GM18508 (cell line): ENCODE measurements around the gene PNMA6E.
"Not testable (repeated sequence)": the region's sequence is repeated elsewhere in the genome, so short reads cannot be mapped to it uniquely, and the experiment has no call there.

Experiments
- ATAC-seq: cut with Tn5 transposase; IDR thresholded peaks from one replicate; pipeline ENCODE4 v1.9.1; 2021; ENCODE audit warnings: moderate number of reproducible peaks; ENCODE audit not compliant: insufficient read depth, unreplicated experiment

PNMA6E gene

DNA sequence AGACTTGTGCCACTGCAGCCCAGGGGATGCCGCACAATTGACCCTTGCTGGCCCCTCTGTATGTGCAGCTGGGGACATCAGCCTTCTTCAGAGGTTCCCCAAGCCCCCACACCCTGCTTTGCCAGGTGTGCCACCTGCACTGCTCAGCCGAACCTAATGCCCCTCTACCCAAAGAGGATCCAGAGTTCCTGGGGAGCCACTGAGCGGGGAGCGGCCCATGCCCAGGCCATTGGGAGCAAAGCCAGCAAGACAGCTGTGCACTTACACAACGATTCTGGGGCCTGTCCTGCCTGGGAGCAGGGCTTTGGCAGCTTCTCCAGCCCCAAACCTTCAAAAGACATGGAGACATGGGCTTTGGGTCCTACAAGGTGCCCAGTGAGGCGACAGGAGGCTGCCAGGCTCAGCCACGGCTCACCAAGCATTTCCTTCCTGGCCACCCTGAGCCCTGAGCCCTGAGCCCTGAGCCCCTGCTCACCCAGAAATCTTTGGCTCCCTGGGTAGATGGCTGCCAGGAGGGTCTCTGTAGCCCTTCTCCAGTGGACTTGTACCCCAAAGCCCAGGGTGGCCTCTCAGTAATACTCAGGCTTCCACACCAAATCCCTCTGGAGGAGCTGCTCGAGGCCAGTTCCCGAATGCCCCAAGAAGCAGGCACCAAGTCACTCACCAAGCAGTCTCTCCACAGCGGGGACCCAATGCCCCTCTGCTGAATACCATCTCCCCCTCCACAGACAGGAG, 13.0 kb downstream of the PNMA6E start:
- no peak for ATAC-seq

DNA sequence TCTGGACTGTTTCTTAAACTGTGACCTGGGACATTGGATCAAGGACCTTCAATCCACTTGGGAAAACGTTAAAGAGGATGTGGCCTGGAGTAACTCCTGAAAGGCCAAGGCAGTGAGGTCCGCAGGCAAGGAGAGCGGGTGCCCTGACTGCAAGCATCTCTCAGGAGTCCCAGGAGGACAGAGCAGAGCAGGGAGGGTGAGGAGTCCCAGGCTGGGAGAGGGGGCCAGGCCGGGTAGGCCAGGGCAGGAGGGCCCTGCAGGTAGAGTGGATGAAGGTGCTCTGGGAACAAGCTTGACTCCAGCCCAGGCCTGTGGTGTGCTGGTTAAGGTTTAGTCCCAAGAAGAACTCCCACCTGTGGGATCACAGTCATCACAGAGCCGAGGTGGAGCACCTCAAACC, 13.8 kb downstream of the PNMA6E start:
- no peak for ATAC-seq

DNA sequence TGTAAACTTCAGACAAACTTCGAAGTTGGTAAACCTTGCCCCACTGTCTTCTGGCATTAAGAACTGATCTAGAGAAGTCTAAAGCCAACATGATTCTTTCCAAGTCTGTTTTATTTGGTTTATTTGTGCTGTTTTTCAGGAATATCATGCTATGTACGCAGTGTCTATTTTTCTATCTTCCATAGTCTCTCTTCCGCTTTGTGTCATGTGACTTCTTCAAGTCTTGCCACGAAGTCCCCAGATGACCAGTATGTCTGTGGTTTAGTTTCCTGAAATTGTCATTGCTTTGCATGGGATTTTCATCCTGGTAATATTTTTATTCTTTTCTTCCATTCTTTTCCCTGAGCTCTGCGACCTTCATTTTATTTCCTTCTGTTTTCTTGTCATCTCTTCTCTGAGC, 15.1 kb downstream of the PNMA6E start:
- ATAC-seq = no peak

DNA sequence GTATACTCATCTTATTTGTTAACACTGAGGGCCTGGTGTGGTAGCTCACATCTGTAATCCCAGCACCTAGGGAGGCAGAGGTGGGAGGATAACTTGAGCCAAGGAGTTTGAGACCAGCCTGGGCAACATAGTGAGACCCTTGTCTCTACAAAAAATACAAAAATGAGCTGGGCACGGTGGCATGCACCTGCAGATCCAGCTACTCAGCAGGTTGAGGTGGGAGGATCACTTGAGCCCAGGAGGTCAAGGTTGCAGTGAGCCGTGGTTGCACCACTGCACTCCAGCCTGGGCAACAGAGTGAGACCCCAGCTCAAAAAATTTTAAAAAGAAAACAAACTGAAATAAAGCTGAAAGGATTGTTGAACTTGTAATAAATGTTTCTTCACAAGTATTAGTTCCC, 16.2 kb downstream of the PNMA6E start:
- ATAC-seq = not testable (repeated sequence)

DNA sequence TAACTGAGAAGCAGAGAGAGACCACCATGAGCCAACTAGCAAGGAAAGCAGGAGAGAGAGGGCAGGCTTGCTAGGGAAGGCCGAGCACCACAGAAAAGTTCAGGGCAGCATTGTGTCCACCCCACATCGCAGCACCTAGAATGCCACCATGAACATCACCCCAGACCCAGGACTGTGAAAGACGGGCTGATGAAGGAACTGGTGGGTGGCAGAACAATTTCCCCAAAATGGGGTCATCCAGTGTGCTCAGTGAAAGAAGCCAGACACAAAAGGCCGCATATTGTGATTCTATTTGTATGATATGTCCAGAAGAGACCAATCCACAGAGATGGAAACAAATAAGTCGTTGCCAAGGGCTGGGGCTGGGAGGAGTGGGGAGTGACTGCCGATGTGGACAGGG, 16.8 kb downstream of the PNMA6E start:
- no peak for ATAC-seq

DNA sequence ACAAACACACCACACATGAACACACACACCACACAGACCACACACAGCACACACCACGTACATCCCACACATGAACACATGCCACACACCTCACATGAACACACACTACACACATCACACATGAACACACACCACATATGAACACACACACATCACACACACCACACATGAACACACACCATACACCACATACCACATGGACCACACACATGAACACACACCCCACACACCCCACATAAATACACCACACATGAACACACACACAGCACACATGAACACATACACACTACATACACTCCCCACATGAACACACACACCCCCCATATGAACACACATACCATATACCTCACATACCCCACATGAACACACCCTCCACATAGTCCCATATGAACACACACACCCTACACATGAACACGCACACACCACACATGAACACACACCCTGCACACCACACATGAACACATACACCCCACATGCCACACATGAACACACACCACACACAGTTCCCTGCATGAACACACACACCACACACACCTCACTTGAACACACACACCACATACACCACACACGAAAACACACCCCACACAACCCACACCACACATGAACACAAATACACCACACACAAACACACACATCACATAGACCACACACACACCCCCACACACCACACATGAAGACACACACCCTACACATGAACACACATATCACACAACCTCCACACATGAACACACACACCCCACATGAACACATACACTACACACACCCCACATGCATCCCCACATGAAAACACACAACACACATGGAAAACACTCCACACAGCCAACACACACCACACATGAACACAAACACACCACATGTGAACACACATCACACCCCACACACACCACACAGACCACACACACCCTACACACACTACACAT, 18.3 kb downstream of the PNMA6E start:
- ATAC-seq = no peak

DNA sequence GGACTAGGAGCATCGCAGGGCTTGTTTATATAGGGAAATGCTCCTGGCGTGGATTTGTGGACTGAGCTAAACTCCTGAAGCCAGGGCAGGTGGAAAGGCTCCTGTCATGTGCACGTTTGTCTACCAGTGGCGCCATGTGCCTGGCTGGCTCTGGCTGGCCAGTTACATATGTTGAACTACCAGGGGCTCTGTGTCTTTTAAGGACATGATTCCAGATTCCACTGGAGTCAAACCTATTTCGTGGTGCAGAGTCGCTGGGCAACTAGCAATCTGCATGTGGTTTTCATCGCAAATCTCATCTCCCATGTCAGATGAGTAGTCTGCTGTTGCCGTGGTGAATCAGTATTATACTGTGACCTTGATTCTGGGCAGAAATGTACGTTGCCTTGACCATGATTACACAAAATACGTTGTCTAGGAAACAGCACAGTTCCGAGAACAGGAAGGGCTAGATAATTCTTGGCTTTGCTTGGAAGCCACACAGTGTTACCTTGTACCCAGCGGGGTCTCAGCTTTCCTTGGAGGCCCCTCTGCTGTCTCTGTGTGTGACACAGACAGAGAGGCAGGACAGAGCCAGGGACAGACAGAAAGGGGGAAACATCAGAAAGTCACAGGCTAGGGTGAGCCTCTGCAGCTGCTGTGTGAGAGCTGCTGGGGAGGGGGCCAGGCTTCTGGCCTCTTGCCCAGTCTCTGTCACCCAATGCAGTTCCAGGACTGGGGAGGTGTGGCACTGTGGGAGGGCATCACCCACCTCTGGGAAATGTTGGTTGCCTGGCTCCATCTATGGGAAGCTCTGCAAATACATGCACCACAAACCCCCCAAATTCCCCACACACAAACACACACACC, 19.2 kb downstream of the PNMA6E start:
- no peak for ATAC-seq

DNA sequence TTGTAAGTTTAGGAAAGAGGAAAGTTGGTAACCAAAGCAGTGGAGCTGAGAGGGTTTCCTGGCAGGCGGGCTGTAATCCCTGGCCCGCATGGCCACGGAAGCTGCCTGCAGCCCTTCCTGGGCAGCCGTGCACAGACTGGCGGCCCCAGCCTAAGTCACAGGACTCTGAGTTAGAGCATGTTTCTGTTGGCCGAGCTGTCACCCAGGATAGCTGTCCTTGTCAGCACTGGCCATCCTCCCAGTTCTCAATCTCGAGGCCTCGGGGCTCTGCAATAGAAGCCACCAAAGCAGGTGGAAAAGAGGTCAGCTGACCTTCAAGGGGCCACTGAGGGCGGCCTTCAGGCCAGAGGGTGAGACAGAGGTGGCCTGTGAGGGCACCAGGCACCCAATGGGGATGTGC, 20.5 kb downstream of the PNMA6E start:
- ATAC-seq = no peak

DNA sequence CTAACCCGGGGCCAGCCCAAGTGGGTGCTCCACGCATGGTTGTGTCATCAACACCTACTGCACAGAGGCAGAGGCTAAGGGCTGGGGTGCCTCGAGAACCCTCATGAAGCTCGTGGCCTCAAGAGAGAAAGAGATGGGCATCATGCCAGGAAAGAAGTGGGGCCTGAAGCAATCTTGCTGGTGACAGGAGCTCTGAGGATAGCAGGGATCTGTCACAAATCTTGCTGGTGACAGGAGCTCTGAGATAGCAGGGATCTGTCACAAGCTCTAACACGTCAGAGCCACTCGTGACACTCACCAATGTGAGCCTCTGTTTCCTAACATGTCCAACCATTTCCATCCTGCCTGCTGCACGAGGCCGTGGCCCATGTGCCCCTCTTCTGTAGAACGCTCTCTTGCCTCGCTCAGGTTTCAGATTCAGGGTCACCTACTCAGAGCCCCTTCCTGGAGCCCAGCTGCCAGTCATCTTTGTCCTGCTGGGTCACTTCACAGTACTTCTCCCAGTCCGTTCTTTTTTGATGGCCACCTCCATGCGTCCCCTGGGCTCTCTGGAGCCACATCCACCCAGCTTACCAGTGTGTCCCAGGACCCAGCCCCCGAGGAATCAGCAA, 21.1 kb downstream of the PNMA6E start:
- no peak for ATAC-seq

DNA sequence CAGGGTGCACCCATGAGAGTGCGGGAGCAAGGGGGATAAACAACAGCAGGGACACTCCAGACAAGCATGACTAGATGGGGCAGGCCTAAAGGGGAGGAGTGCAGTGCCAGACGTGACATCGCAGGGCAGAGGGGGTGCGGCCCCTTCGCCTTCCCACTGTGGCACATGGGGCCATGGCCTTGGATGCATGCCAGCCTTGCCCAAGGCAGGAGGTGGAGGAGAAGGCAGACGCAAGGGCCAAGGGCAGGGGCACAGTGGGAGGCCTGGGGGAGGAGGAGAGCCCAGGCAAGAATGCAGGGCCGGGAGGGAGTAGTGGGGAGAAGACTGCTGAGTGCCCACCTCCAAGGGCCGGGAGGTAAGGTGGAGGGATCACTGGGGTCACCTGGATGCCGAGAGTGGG, 21.6 kb downstream of the PNMA6E start:
- no peak for ATAC-seq

DNA sequence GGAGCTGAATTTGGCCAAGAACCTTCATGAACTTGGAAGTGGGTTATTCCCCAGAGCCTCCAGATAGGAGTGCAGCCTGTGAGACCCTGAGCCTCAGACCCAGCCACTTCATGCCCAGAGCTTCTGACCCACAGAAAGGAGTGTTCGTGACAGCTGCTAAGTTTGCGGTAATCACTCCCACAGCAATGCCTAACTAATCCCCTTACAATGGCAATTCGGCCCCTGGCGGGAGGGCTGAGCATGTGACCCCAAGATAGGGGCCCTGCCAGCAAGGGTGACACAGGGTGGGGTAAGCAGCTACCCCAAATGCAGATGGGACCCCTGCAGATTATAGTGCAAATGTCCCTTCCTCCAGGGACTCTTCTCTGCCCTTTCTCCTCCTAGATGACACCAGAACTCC, 22.5 kb downstream of the PNMA6E start:
- ATAC-seq = no peak

DNA sequence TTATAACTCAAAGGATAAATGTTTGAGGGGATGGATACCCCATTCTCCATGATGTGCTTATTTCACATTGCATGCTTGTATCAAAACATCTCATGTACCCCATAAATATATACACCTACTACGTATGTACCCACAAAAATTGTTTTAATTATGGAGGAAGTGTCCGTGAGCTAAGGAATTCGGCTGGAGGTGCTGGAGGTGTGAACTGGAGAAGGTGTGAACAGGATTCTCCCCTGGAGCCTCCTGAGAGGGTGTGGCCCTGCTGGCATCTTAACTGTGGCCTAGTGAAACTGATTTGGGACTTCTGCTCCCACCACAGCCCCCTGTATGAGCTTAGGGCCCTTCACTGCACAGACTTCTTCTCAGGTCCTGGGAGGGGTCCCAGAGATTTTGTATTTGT, 23.4 kb downstream of the PNMA6E start:
- ATAC-seq = no peak

DNA sequence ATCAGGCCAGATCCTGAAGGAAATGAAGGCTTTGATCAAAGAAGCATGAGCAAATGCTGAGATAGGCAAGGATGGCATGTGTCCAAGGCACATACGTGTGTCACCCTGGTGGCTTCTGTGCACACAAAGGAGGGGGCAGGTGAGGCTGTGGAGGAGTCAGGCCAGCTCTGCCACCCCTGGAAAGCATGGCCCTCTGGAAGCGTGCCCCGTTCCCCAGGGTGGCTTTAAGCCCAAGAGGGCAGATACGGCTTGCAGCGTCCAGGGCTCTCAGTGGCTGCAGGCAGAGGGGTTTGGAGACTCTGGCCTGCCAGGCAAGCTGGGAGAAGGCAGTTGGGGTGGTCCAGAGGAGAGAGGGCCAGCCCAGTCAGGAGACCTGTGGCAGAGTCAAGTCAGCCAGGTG, 25.6 kb downstream of the PNMA6E start:
- no peak for ATAC-seq

DNA sequence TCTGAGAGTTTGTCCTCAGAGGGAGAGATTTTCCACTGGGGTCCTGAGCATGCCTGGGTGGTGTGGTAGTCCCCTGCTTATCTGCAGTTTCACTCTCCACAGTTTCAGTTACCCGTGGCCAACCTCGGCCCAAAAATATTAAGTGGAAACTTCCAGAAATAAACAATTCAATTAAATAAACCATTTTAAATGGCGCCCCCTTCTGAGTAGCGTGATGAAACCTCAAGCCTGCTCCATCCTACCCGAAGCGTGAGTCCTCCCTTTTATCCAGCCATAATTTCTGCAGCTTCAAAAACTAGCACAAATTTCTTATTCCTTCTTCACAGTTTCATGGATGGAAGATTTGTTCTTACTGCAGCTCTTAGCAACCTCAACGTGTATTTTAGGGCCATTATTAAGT, 26.7 kb downstream of the PNMA6E start:
- no peak for ATAC-seq

DNA sequence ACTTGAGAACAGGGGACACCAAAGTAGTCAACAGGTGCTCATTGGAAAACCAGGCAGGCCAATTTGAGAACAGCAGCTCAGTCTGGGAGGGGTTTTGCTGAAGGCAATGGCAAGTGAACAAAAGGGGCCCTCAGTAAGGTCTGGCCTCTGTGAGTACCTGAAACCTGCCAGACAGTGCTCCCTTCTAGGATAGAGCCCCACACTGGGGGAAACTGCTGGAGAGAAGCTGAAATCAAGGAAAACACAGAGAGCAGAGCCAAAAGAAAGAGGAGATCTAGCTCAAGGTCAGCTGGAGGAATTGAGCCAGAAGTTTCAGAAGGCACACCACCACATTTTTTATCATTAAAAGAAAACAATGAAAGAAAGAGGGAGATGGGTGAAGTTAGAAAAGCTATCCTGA, 28.2 kb downstream of the PNMA6E start:
- ATAC-seq = no peak

DNA sequence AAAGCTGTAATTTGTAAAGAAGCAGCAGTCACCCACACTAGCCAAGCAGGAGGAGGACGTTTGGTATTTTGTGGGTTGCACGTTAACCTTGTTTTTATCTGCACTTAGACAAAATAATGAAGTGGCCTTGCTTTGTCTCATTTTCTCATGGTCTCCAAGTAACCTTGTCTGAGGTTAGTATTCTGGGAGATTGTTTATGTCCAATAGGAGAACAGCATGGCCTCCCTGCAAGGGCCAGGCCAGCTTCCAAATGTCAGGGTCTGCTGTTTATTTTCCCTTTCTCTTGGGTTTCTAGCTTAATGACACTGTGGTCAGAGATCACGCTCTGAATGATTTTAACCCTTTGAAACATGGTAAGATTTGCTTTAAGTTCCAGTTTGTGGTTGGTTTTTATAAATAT, 29.9 kb downstream of the PNMA6E start:
- ATAC-seq = no peak

DNA sequence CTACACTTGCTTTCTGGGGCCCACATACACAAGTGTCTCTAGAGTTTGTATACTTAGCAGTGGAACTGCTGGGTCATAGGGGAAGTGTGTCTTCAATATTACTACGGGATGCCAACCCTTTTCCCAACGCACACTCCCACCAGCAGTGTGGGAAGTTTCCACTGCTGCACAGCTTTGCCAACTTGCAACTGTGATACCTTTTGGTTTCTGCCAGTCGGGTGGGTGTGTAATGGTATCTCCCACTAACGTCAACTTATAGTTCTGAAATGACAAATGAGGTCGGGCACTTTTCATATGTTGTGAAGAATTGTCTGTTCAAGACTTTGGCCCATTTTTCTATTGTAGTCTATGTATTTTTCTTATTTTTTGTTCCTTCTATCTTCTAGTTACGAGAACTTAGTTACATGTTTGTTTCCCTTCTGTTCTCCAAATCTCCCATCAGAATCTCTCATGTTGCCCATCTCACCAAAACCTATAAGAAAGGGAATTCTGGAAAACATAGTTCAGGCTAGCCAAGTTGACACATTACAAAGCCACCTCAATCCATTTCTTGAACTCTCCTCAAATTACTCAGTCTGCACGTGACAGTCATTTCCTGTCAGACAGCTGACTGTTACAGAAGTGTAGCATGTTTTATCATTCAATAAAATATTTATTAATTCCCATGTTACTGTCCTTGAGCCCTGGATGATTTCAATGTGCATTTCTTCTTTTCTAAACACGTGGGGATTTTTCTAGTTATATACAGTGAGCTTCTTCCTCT, 30.7 kb downstream of the PNMA6E start:
- no peak for ATAC-seq

DNA sequence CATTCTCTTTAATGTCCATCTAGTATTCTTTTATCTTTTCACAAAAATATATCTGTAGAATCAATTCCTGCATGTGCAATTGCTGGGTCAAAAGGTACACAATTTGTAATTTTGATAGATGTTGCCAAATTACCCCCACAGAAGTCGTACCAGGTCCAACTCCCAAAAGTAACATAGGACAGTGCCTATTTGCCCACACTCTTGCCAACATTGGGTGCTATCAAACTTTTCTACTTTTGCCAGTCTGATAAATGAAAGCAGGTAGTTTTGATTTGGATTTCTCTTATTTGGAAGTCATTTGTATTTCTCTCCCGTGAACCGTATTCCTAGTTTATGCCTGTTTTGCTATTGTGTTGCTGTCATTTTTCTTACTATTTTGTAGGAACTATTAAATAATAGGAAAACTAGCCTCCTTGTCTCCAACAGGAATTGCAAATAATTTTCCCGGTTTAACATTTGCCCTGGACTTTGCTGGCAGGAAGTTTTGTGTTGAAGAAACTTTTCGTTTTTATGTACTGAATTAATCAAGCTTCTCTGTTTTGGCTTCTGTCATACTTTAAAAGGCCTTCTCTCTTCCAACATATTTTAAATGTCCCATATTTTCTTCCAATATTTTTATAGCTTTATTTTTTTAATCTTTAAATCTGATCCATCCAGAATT, 34.1 kb downstream of the PNMA6E start:
- no peak for ATAC-seq

DNA sequence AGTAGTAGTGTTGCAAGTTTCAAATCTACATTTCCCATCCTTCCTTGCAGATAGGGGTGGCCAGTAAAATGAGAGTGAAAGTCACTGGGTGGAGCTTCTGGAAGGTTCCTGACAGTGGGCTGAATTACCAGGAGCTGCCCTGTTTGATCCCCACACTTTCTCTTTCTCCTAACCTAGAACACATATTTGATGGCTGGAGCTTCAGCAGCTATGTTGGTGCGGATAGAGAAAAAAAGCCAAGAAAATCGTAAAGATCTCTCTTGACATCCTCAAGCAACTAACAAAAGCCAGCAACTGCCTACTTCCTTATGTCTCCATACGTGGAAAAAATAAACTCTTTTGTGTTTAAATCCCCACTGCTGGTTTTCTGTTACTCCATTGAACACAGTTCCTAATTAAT, 35.0 kb downstream of the PNMA6E start:
- no peak for ATAC-seq
